HG02981 (cell line): ENCODE data around the gene UCP3.

Experiments
- ATAC-seq: cut with Tn5 transposase; IDR thresholded peaks from one replicate; pipeline ENCODE4 v1.9.1; 2021; ENCODE audit warnings: mild to moderate bottlenecking, moderate library complexity; ENCODE audit not compliant: unreplicated experiment

Gene UCP3

GRCh38 chr11:73978576-73979086 lies 30.3 kb downstream of the UCP3 start:
- ATAC-seq, result no peak

- no peak for ATAC-seq
Observed at GRCh38 chr11:73977856-73978519, 30.9 kb downstream of the UCP3 start.

- ATAC-seq, result no peak
Observed at GRCh38 chr11:73976451-73977151, 32.3 kb downstream of the UCP3 start.

GRCh38 chr11:73975479-73975757 lies 33.5 kb downstream of the UCP3 start:
- no peak for ATAC-seq

GRCh38 chr11:73974604-73975478 lies 34.0 kb downstream of the UCP3 start:
- ATAC-seq, result no peak

- ATAC-seq, result no peak
Observed at GRCh38 chr11:73972620-73973449, 36.0 kb downstream of the UCP3 start.

- ATAC-seq, result no peak
Observed at GRCh38 chr11:73972187-73972586, 36.7 kb downstream of the UCP3 start.

- ATAC-seq, result no peak
Observed at GRCh38 chr11:73971175-73971719, 37.6 kb downstream of the UCP3 start.

GRCh38 chr11:73969991-73970800 lies 38.7 kb downstream of the UCP3 start:
- ATAC-seq, result no peak

- ATAC-seq, result no peak
Observed at GRCh38 chr11:73969091-73969490, 39.8 kb downstream of the UCP3 start.

- ATAC-seq, result no peak
Observed at GRCh38 chr11:73968356-73968966, 40.4 kb downstream of the UCP3 start.

- no peak for ATAC-seq
Observed at GRCh38 chr11:73965764-73966121, 43.1 kb downstream of the UCP3 start.

GRCh38 chr11:73965076-73965763 lies 43.7 kb downstream of the UCP3 start:
- ATAC-seq, result no peak

GRCh38 chr11:73963861-73964260 lies 45.0 kb downstream of the UCP3 start:
- ATAC-seq, result no peak

GRCh38 chr11:73962101-73962705 lies 46.7 kb downstream of the UCP3 start:
- ATAC-seq, result no peak

GRCh38 chr11:73961321-73961720 lies 47.6 kb downstream of the UCP3 start:
- no peak for ATAC-seq

GRCh38 chr11:73958521-73959141 lies 50.3 kb downstream of the UCP3 start:
- ATAC-seq, result no peak
